Mesothelial cell of epicardium (in vitro differentiated cells): ENCODE results near the gene CPNE2. TPM values are rescaled to one million over a fixed set of nuclear protein-coding genes. Genes with fewer than 3 reads are reported as not detected.
"Not testable (repeated sequence)": the region's sequence is repeated elsewhere in the genome, so short reads cannot be mapped to it uniquely, and the experiment has no call there.

Experiments used
- DNase-seq, 2 experiments: peaks; one replicate each; pipeline ENCODE4 v3.0.0; 2021; ENCODE audit warnings: low spot score in 2 of 2; ENCODE audit not compliant: unreplicated experiment in 2 of 2
- H3K27ac Mint-ChIP-seq: 2 replicates; pipeline ENCODE4 v1.8.0; 2021; ENCODE audit warnings: mixed read lengths
- H3K27me3 Mint-ChIP-seq: 2 replicates; pipeline ENCODE4 v1.8.0; 2021; ENCODE audit warnings: low read depth, mixed read lengths
- H3K36me3 Mint-ChIP-seq: 2 replicates; pipeline ENCODE4 v1.8.0; 2021; ENCODE audit warnings: mixed read lengths
- H3K4me1 Mint-ChIP-seq: 2 replicates; pipeline ENCODE4 v1.8.0; 2021; ENCODE audit warnings: mixed read lengths
- H3K4me3 Mint-ChIP-seq: 2 replicates; pipeline ENCODE4 v1.8.0; 2021; ENCODE audit warnings: mild to moderate bottlenecking, moderate library complexity, mixed read lengths
- H3K9me3 Mint-ChIP-seq: 2 replicates; pipeline ENCODE4 v1.8.0; 2021; ENCODE audit warnings: mixed read lengths
- total RNA-seq: library from RNA; stranded (reverse); gene quantifications from 3 replicates; pipeline ENCODE4 v1.2.1, GENCODE V29; 2021
- TF ChIP-seq, protein P1 (sequence below): fragments of 200-600 bp; sonication (generic); IDR thresholded peaks from one replicate; pipeline ENCODE4 v1.5.0; 2021; ENCODE audit warnings: antibody characterized with exemption; ENCODE audit not compliant: unreplicated experiment

The CPNE2 gene
- total RNA-seq, 1 donor from 2014 or later: 35.4 TPM

DNA sequence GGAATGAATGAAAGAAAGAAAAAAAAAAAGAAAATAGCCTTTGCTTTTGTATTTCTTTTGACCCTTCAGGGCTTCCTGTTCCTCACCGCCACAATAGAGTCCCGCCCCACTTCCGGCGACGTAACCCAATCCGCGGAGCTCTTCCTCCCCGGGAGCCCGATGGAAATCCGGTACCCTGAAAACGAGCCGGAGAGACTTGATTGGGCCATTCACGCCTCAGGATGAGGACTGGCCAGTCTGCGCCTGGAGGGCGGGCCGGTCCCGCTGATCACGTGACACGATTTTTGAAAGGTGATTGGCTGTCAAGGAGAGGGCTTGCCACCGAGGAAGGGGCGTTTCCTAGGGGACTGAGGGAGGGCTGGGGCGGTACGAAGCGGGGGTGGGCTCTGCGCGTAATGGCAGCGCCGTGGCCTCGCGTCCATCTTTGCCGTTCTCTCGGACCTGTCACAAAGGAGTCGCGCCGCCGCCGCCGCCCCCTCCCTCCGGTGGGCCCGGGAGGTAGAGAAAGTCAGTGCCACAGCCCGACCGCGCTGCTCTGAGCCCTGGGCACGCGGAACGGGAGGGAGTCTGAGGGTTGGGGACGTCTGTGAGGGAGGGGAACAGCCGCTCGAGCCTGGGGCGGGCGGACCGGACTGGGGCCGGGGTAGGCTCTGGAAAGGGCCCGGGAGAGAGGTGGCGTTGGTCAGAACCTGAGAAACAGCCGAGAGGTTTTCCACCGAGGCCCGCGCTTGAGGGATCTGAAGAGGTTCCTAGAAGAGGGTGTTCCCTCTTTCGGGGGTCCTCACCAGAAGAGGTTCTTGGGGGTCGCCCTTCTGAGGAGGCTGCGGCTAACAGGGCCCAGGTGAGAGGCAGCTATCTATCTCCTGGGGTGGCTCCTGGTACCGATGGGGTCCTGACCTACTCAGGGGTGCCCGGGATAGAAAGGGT, 93.8 kb downstream of the CPNE2 start, which contains the start of the genes PSME3IP1 and RSPRY1:
TSS of gene PSME3IP1 (minus strand) at position 95 of the 927 bp plus-strand sequence. CDS start 12,185 bp downstream, outside the sequence.
TSS of gene RSPRY1 (plus strand) at position 385 of the 927 bp plus-strand sequence. CDS start 18,330 bp downstream, outside the sequence.
- peak within 1 kb of the TSS; percentile 95 for H3K4me3 Mint-ChIP-seq
- DNase-seq: peak; percentile 95 to 99
- H3K27ac Mint-ChIP-seq: peak within 1 kb of the TSS; percentile 97
- H3K9me3 Mint-ChIP-seq: peaks cover 4% of the 10 kb centered on the region
- peaks cover 37% of the 10 kb centered on the region for H3K4me1 Mint-ChIP-seq
- TF ChIP-seq, protein P1, sequence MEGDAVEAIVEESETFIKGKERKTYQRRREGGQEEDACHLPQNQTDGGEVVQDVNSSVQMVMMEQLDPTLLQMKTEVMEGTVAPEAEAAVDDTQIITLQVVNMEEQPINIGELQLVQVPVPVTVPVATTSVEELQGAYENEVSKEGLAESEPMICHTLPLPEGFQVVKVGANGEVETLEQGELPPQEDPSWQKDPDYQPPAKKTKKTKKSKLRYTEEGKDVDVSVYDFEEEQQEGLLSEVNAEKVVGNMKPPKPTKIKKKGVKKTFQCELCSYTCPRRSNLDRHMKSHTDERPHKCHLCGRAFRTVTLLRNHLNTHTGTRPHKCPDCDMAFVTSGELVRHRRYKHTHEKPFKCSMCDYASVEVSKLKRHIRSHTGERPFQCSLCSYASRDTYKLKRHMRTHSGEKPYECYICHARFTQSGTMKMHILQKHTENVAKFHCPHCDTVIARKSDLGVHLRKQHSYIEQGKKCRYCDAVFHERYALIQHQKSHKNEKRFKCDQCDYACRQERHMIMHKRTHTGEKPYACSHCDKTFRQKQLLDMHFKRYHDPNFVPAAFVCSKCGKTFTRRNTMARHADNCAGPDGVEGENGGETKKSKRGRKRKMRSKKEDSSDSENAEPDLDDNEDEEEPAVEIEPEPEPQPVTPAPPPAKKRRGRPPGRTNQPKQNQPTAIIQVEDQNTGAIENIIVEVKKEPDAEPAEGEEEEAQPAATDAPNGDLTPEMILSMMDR: no peak
- no peaks in the 10 kb centered on the region for H3K27me3 Mint-ChIP-seq
- peaks cover 3% of the 10 kb centered on the region for H3K36me3 Mint-ChIP-seq

DNA sequence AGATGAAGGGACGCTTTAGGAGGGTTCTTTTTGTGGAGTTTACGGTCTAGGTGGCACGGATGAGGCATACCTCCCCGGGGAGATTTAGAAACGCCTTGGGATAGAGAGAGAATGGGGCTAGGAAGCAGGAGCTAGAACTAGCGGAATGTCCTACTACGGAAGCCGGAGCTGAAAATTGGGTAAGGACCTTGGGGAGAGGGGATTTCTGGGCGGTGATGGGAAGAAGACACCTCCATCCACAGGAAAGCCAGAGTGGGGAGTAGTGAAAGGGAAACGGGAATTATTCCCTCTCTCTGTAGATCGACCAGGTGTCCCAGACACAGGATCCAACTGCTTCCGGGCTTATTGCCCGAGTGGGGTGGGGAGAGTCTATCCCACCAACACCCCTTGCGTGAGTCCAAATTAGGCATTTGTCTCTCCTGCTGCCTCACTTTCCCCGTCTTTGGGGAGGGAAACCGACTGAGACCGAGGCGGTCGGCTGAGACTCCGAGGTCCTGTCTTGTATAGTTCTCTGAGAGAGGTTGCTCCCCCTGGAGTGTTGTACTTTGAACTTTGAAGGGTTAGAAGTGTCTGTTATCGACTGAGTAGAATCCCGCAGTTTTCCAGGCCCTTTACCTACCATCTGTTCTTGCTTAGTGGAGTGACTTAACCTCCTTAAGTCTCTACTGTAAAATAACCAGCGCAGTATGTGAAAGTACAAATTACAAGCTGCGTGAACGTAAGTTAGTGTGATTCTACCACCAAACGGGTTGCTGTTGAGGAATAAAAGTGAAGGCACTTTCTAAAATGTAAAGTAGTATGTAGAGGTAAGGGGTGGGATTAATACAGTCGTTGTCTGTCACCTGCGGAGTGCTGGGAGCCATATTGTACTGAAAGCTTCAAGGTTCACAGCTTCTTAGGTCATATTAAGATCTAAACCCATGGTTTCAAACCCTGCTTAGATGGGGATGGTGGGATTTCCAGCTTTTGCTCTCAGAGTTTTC, 94.8 kb downstream of the CPNE2 start:
- peak in 1 of 2 experiments; percentile 41 for DNase-seq
- TF ChIP-seq, protein P1: no peak
- peaks cover 38% of the 10 kb centered on the region for H3K4me1 Mint-ChIP-seq

DNA sequence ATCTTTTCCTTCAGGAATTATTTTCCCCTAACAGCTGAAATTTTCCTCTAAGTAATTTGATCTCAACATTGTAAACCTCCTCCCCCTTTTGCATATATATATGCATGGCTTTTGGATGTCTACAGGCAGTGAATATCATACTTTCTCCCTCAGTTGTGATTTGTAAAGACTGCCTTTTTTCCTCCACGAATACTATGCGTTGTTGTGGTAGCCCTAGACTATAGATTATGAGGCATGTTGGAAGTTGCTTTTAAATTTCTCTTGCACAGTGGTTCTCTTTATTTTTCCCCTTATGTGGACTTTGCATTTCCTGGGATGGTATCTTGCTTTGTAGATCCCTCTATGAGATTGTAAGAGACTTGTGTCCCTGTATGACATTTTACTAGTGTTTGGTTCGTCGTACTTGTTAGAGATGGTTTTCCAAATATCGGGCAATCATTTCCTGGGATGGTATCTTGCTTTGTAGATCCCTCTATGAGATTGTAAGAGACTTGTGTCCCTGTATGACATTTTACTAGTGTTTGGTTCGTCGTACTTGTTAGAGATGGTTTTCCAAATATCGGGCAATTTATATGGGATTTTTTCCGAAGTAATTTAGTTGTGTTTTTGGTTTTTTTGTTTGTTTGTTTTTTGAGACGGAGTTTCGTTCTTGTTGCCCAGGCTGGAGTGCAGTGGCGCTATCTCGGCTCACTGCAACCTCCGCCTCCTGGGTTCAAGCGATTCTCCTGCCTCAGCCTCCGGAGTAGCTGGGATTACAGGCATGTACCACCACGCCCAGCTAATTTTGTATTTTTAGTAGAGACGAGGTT, 95.7 kb downstream of the CPNE2 start:
- H3K36me3 Mint-ChIP-seq, DNase-seq, H3K27me3 Mint-ChIP-seq, H3K9me3 Mint-ChIP-seq: not testable (repeated sequence)
- Mint-ChIP-seq H3K27ac (peak overlapping the region; percentile 97), H3K4me1 (peaks cover 38% of the 10 kb centered on the region), H3K4me3 (peak overlapping the region; percentile 95)

More for the DNA sequence above, 94.8 kb downstream of the CPNE2 start:
- Mint-ChIP-seq H3K36me3 (peaks cover 3% of the 10 kb centered on the region), H3K27me3 (no peaks in the 10 kb centered on the region), H3K27ac (peak overlapping the region; percentile 97), H3K4me3 (peak overlapping the region; percentile 95), H3K9me3 (peaks cover 4% of the 10 kb centered on the region)

DNA sequence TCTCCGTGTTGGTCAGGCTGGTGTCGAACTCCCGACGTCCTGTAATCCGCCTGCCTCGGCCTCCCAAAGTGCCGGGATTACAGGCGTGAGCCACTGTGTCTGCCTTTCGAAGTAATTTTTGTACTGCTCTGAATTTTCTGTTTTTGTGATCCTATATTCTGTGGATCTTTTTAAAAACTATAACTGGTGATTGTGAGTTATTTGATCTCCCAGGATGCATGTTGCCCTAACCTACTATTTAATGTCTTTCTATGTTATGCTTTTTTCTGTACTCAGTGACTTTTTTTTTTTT, 96.3 kb downstream of the CPNE2 start:
- no peaks in the 10 kb centered on the region for H3K27me3 Mint-ChIP-seq
- peak overlapping the region; percentile 58 for H3K27ac Mint-ChIP-seq
- peaks cover 40% of the 10 kb centered on the region for H3K4me1 Mint-ChIP-seq
- peak overlapping the region; percentile 31 for H3K4me3 Mint-ChIP-seq
- peaks cover 4% of the 10 kb centered on the region for H3K9me3 Mint-ChIP-seq
- DNase-seq: no peak
- TF ChIP-seq, protein P1: no peak
- peaks cover 3% of the 10 kb centered on the region for H3K36me3 Mint-ChIP-seq

DNA sequence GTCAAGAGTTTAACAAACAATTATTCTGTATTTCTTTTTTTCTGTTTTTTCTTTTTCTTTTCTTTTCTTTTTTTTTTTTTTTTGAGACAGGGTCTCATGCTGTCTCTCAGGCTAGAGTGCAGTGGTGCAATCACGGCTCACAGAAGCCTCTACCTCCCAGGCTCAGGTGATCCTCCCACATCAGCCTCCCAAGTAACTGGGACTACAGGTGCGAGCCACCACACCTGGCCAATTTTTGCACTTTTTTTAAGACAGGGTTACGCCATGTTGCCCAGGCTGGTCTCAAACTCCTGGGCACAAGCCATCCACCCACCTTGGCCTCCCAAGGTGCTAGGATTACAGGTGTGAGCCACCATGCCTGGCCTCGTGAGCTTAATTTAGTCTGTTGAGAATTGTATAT, 97.1 kb downstream of the CPNE2 start:
- H3K9me3 Mint-ChIP-seq, DNase-seq, H3K36me3 Mint-ChIP-seq, H3K27me3 Mint-ChIP-seq, H3K4me3 Mint-ChIP-seq, H3K27ac Mint-ChIP-seq: not testable (repeated sequence)
- H3K4me1 Mint-ChIP-seq: peaks cover 39% of the 10 kb centered on the region

DNA sequence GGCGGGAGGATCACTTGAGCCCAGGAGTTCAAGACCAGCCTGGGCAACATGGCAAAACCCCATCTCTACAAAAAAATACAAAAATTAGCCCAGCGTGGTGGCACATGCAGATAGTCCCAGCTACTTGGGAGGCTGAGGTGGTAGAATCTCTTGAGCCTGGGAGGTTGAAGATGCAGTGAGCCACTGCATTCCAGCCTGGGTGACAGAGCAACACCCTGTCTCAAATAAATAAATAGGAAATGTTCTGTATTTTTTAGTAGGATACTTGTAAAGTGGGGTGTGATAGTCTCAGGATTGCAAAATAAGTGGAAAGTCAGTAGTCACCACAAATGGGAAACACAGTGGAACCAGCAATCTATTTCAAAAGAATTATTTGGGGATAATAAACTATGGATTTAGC, 97.8 kb downstream of the CPNE2 start:
- no peak overlapping the region for H3K27ac Mint-ChIP-seq
- H3K4me3 Mint-ChIP-seq: no peak overlapping the region
- TF ChIP-seq, protein P1: no peak
- H3K36me3 Mint-ChIP-seq: no peaks in the 10 kb centered on the region
- no peaks in the 10 kb centered on the region for H3K27me3 Mint-ChIP-seq
- DNase-seq: no peak
- H3K9me3 Mint-ChIP-seq: no peaks in the 10 kb centered on the region
- H3K4me1 Mint-ChIP-seq: peaks cover 36% of the 10 kb centered on the region
